Activated CD8-positive, alpha-beta memory T cell treated with anti-CD3 and anti-CD28 coated beads for 36 hours (primary cell): ENCODE results near the gene CAMK1D. TPM values are rescaled to one million over a fixed set of nuclear protein-coding genes. Genes with fewer than 3 reads are reported as not detected.

ENCODE experiments used
- CTCF ChIA-PET: fragments of 350-600 bp; sonication (Branson Sonifier 250); formaldehyde crosslinking; loops from one replicate; lab custom pipeline; 2021; ENCODE audit warnings: antibody characterized with exemption; lab: Charles Lee
- POLR2A ChIA-PET: fragments of 350-600 bp; sonication (Branson Sonifier 250); formaldehyde crosslinking; loops from one replicate; lab custom pipeline; 2021; ENCODE audit warnings: antibody characterized with exemption; lab: Charles Lee
- total RNA-seq, 2 experiments: library from RNA; stranded (reverse); gene quantifications; one replicate each; pipeline ENCODE4 v1.2.3, GENCODE V29; 2021

Gene CAMK1D
- total RNA-seq, 2 experiments from 2014 or later, result 8.7 to 11.4 TPM

DNA sequence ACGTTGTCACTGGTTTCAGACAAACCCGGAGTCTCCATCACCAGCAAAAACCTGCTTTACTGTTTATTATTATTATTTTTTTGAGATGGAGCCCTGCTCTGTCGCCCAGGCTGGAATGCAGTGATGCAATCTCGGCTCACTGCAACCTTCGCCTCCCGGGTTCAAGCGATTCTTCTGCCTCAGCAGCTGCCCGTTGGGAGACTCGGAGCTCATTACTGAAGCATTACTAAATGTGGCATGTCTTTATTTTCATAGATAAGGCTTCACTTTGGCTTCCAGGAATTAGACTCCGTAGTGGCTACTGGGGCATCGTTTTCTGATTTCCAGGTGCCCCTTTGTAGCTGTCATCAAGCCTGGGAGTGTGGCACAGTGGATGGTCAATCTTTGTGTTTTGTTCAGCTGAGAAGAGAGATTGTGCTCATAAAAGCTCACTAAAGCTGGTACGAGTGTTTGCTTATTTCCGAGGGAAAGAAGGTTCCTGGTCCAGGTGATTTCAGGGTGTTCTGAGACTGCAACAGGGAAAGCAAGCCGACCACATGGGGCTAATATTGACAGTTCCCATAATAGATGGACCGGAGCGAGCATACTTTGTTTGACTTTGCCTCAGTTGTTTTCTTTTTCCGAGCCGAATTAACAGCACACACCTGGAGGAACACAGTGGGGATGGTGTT, 163.1 kb downstream of the CAMK1D start:
- POLR2A ChIA-PET, result no interaction called here
- CTCF ChIA-PET, result no interaction called here

DNA sequence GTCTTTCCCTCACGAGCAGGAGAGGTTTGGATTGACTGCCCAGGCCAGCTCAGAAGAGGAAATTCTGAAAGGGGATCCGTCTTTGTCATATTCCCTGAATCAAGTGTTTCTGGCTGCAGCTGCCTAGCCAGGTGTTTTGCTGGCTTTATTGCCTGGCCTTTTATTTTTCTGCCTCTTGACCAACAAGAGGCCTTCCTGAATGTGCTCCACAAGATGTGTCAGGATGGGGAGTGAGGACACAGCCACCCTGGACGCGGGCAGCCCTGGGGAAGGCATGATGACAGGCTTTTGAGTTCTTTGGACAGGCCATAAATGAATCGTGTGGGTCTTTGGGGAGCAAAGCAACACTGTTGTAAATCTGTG, 163.6 kb downstream of the CAMK1D start:
- POLR2A ChIA-PET, result no interaction called here
- CTCF ChIA-PET, result interaction anchor here (0.7 kb wide), 1 partner anchor 264 kb away, joined by 3 read pairs; no protein-coding TSS in a partner anchor

DNA sequence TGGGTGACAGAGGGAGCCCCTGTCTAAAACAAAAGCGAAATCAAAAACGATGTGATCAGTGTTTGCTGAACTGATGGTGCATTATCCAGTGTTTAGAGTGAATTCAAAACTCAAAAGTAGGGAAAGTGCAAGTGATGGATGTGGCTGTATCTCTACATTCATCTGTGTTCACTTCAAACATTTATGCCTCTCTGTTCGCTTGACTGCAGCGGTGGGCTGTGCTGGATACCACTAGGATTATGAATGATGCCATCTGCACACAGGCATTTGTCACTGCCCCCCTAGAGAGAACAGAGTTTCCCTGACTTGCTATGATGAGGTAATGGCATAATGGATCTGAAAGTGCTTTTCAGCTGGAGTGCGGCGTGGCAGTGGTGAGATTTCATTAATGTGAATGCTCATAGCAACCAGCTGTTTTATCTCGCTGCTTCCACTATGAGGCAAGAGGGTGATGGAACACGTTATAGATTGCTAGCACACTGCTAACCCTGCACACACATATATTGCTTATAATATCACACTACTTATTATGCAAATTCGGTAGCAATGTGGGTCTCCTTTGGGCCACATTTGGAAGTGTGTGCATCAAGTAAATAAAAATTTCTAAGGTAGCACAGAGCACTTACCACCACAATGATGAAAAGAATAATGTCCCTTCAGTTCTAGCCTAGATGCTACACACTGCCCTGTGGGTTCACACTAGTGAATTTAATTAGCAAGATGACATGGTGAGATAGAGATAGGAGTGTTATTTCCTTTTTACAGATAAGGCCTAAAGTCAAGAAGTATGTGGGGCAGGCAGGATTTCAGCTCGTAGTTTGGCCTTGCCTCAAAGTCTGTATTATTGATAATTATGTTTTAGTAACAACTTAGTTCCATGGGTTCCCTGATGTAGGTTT, 164.7 kb downstream of the CAMK1D start:
- CTCF ChIA-PET, result interaction anchor here (0.7 kb wide), 1 partner anchor 265 kb away, joined by 3 read pairs; no protein-coding TSS in a partner anchor
- POLR2A ChIA-PET, result interaction anchor here (0.5 kb wide), 1 partner anchor 109 kb away, joined by 3 read pairs; no protein-coding TSS in a partner anchor

DNA sequence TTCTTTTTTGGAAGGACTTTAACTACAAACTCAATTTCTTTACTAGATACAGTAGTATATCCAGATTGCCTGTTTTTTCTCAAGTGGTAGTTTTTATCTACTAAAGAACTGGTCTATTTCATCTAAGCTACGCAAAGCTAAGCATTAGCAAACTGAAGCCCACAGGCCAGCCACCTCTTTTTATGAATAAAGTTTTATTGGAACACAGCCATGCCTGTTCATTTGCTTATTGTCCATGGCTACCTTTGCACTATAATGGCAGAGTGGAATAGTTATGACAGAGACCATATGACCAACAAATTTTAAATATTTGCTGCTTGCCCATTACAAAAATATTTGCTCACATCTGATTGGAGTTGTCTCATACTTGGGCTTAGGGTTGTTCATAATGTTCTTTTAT, 168.7 kb downstream of the CAMK1D start:
- CTCF ChIA-PET, result no interaction called here
- POLR2A ChIA-PET, result no interaction called here

DNA sequence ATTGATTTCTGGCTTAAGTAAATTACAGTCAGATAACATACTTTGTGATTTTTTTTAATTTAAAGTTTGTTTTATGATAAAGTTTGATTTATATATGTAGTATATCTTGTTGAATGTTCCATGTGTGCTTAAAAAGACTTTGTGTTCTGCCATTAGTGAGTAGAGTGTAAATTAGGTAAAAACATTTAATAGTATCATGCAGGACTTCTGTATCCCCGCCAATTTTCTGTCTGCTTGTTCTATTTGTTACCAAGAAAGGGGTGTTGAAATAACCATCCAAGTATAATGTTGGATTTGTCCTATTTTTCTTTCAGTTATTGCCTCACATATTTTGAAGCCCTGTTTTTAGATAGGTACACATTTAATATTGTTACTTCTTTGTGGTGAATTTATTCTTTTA, 172.1 kb downstream of the CAMK1D start:
- CTCF ChIA-PET, result no interaction called here

DNA sequence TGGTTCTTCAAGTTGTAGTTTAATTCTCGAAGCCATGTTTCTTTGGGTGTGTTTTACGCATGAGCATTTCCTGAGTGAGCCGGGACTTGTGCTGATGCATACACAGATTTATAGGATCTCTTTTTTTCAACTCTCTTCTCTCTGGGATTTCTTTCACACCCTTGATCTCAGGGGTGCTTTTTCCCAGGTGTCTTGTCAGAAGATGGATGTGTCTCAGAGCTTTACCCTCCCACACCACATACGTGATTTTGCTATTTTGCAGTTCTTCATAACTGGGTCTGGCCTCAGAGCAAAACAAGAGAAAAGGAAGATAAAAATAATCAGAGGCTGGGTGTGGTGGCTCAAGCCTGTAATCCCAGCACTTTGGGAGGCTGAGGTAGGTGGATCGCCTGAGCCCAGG, 177.0 kb downstream of the CAMK1D start:
- POLR2A ChIA-PET, result no interaction called here

More for the DNA sequence above, 172.1 kb downstream of the CAMK1D start:
- POLR2A ChIA-PET, result no interaction called here

DNA sequence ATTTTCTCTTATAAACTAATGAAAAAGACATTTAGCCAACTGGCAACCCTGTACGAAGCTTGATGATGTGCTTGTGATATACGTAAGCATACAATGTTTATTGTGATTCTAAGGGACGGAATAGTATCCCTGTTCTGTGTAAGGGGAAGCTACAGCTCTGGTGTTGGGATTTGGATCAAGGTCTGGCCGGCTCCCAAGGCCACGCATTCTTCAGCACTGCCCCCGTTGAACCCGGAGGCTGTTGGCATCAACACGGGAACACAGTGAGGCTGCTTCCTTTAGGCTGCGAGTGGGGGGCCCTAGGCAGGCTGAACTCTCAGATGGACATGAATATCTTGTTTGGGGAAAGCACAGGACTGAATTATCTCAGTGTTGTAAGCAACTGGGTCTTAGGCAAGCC, 180.6 kb downstream of the CAMK1D start:
- CTCF ChIA-PET, result no interaction called here
- POLR2A ChIA-PET, result no interaction called here

More for the DNA sequence above, 177.0 kb downstream of the CAMK1D start:
- CTCF ChIA-PET, result no interaction called here

DNA sequence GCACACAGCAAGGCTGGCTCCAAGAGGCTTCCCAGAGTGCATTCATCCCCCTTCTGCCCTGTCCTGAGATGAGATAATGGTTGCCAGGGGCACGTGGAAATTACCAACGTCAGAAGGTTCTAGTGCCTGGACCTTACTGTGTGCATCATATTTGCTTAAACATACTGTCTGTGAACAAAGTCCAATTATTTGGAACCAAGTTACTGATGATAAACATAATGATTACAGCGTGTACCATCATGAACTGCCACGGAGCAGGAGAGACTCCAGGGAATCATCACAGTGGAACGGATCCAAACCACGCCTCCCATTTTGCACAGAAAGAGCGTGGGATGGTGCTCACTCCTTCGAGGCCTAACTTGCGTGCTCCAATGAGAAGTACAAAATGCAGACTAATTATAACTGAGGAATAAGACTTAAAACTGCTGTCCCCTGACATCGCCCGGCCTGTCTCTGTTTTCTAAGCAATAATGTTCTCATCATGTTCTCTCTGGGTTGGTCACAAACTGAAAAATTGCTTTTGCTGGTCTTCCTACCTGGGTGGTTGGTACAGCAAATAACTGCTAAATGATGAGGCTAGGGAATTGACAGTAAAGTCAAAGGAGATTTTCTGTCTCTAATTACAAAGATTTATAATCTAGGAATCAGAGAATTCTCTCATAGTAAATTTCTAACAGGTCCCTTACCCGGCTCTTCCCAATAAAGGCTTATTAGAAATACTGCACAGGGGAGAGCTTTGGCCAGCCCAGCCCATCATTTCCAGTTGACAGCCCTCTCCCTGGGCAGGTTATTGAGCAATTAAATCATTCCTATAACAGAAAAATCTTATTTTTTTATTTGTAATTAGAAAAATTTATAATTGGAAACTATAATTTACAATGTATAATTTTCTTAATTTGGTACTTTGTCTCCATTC, 182.2 kb downstream of the CAMK1D start:
- ChIA-PET POLR2A (no interaction called here), CTCF (no interaction called here)

DNA sequence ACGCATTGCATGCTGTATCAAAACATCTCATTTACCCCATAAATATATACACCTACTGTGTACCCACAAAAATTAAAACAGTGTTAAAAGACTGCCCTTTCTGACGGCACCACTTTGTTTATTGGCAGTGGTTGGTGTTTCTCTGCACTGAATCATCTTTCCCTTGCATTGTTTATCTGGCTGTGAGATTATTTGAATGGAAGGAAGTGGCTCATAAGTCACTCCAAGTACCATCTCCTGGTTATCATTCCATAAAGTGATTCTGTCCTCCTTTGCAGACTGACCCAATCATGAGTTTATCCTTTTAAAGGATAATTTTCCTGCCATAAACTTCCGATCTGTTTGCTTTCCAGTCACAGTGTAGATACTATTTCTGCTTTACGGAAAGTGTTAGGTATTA, 183.8 kb downstream of the CAMK1D start:
- CTCF ChIA-PET, result no interaction called here

DNA sequence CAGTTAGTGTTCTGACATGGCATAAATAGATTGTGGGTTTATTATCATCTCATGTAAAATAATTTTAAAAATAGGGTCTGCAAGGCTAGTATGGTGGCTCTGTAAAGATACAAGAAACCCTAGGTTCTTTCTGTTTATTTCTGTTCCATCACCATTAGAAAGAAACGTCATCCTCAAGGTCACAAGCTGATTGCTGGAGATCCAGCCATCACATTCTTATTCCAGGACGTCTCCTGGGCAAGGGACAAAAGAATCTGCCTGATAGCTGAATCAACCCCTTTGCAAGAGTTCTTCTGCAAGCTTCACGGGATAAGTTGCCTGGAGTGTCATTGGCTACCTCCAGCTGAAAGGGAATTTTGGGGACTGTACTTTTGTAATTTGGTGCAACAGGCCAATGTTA, 184.4 kb downstream of the CAMK1D start:
- CTCF ChIA-PET, result no interaction called here
- POLR2A ChIA-PET, result no interaction called here

More for the DNA sequence above, 183.8 kb downstream of the CAMK1D start:
- POLR2A ChIA-PET, result no interaction called here

DNA sequence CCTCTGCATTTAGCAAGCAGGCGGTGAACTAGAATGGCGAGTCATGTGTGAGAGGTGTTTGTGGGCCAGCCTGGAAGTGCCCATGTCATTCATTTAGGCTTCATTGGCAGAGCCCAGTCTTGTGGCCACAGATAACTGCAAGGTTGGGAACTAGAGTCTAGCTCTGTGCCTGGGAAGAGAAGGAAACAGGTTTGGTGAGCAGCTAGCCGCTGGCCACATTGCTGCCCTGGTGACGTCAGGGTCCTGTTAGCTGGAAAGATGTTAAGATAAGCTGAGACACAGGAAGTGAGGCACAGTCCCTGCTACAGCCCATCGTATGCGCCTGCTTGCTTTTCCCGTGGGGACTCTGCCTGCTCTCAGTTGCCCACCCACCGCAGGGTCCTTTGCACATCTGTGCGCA, 185.5 kb downstream of the CAMK1D start:
- CTCF ChIA-PET, result no interaction called here
- POLR2A ChIA-PET, result no interaction called here

DNA sequence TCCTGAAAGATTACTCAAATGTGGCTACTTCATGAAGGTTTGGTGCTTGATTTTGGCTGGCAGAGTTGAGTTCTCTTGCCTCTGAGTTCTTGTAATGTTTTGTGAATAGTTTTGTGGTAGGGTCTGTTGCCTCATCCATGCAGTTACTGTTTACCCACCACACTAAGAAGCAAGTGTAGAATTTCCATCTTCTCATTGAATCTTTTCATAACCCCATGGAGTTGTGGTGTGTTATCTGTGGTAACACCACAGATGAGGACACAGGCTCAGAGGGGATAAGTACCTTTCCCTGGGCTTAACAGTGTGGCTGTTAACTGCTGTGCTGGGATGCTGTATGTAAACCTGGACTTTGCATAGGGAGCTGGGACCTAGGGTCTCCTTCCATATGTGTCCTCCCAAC, 186.3 kb downstream of the CAMK1D start:
- ChIA-PET POLR2A (no interaction called here), CTCF (no interaction called here)

DNA sequence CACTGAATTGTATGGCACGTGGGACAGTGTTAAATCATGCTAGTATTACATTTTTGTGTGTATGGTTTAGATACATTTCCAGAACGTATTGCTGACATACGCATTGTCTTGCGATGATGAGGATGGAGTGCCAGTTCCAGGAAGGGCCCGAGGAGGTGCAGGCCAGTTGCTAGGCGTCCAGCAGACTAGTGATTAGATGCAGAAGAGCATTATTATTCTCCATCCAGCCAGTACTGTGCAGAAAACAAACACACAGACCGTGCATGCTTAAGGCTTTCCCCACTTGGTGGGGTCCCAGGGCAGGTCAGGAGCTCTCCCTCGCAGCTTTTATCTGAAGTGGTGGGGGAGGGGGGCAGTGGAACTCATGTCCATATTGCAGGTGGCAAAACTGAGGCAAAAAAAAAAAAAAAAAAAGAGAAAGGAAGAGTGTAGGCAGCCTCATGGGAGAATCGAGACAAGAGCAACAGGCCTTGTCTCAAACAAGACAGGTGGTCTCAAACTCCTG, 189.2 kb downstream of the CAMK1D start:
- ChIA-PET POLR2A (no interaction called here), CTCF (interaction anchor here (0.6 kb wide), 2 partner anchors 363 to 387 kb away, joined by 4 to 5 read pairs; no protein-coding TSS in a partner anchor)

DNA sequence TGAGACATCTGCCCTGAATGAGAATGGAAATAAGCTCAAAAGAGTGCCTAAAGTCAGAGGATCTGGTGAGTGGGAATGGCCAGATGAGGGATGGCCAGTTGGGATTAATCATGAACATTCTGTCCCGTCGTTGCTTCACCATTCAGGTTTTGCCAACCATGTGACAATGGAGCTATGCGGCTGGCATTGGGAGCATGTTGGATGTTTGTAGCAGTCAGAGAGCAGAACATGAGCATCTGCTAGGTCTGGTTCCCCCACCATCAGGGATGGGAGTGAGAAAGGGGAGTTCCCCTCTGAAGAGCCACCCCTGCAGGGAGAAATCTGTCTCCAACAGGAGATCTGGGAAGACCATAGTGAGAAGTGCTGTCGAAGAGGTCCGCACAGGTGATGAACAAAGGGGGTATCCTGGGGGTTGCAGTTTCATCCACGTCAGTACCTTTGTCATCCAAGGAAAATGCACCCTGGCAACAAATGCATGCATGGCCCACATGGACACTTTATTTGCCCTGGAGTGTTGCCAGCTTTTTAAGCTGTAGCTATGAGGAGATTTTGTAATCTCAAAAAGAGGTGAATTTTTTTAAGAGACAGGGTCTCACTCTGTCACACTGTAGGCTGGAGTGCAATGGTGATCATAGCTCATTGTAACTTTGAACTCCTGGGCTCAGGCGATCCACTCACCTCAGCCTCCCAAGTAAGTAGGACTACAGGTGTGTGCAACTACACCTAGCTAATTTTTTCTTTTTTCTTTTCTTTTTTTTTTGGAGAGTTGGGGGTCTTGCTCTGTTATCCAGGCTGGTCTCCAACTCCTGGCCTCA, 190.2 kb downstream of the CAMK1D start:
- ChIA-PET CTCF (no interaction called here), POLR2A (interaction anchor here (0.6 kb wide), 1 partner anchor 25 kb away, joined by 5 read pairs; no protein-coding TSS in a partner anchor)

DNA sequence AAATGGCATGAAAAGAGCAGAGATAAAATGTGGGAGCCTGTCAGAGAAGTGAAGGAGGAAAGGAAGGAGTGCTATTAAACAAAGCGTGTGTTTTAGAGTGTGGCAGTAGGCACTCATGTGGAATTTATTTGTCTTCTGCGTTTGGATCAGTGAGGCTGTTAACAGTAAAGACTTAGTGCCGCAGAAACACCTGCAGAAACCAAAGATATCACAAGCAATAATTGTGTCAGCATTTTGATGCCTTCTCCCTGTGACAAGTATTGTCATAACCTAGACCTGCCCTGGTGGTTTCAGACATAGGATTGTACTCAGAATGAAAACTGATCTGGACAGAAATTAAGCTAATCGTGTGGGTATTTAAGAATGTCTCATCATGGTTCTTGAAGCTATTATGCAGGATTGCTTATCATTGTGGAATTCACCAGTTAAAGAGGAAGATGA, 191.0 kb downstream of the CAMK1D start:
- CTCF ChIA-PET, result interaction anchor here (0.7 kb wide), 1 partner anchor 213 kb away, joined by 4 read pairs; no protein-coding TSS in a partner anchor
- POLR2A ChIA-PET, result no interaction called here

DNA sequence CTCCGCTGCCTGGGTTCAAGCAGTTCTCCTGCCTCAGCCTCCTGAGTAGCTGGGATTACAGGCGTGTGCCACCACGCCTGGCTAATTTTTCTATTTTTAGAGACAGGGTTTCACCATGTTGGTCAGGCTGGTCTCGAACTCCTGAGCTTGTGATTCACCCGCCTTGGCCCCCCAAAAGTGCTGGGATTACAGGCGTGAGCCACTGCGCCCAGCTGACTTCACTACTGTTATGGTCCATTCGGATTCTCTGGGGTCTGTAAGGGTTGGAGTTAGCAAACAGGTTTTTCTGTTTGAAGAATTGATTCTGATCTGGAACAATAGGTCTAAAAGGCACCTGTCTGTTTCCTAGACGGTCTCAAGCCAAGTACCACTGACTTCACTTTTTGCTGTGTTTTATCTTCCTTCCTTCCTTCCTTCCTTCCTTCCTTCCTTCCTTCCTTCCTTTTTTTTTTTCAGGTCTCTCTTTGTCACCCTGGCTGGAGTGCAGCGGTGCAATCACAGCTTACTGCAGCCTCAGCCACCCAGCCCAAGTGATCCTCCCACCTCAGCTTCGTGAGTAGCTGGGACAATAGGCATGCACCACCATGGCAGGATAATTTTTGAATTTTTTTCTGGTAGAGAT, 192.2 kb downstream of the CAMK1D start:
- POLR2A ChIA-PET, result interaction anchor here (0.7 kb wide), 1 partner anchor 33 kb away, joined by 5 read pairs; no protein-coding TSS in a partner anchor
- CTCF ChIA-PET, result no interaction called here

DNA sequence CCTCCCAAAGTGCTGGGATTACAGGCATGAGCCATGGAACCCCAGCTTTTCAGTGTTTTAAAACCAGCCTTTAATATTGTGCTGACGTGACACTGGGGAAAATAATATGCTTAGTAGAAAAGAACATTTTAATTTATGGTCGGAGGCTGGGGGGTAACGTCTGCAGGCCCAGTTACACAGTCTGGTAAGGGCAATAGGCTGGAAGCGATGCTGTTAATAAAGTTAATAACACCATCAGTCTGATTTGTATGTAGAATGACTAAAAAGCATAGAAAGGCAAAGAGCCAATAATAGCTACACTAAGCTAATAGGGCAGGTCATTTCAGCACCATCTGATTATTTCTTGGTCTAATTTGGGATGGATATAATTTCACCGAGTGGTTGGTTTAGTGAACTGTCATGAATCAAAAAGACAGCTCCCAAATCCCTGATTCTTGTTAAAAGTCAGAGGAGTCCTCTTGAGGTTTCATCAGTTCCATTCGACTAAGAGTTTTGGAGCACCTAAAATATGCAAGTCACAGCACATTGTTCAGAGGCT, 192.9 kb downstream of the CAMK1D start:
- ChIA-PET CTCF (no interaction called here), POLR2A (interaction anchor here (0.7 kb wide), 1 partner anchor 33 kb away, joined by 5 read pairs; no protein-coding TSS in a partner anchor)
